ENCODE measurements around the gene PRR4.

The PRR4 gene

GRCh38 chr12:10849425-10849878, at the start of gene PRR4:
TSS of gene PRR4 (minus strand) at chr12:10849475. CDS start at chr12:10849437, 38 bp downstream.
- no peak for DNase-seq

- DNase-seq, result no peak
Observed at GRCh38 chr12:10896854-10897253, 47.6 kb upstream of the PRR4 start.

GRCh38 chr12:10891937-10892336, 42.7 kb upstream of the PRR4 start:
- DNase-seq, result no peak

GRCh38 chr12:10889226-10889625, 40.0 kb upstream of the PRR4 start:
- no peak for DNase-seq

- no peak for DNase-seq
Observed at GRCh38 chr12:10884086-10884725, 34.9 kb upstream of the PRR4 start, which contains the start of gene PRH1. TSS of gene PRH1 (minus strand) at chr12:10884255. CDS start at chr12:10884217, 38 bp downstream.

GRCh38 chr12:10873378-10873777, 24.1 kb upstream of the PRR4 start:
- no peak for DNase-seq

- DNase-seq, result no peak
Observed at GRCh38 chr12:10867381-10867780, 18.1 kb upstream of the PRR4 start.

- no peak for DNase-seq
Observed at GRCh38 chr12:10863512-10864218, 14.4 kb upstream of the PRR4 start.

GRCh38 chr12:10861366-10861765, 12.1 kb upstream of the PRR4 start:
- DNase-seq, result no peak

GRCh38 chr12:10855807-10856206, 6.5 kb upstream of the PRR4 start:
- DNase-seq, result no peak

- DNase-seq, result no peak
Observed at GRCh38 chr12:10853776-10854175, 4.5 kb upstream of the PRR4 start.

- DNase-seq, result no peak
Observed at GRCh38 chr12:10851243-10851858, 2.1 kb upstream of the PRR4 start.

- no peak for DNase-seq
Observed at GRCh38 chr12:10847744-10848143, 1.5 kb downstream of the PRR4 start.

GRCh38 chr12:10842862-10843261, 6.4 kb downstream of the PRR4 start:
- no peak for DNase-seq

- DNase-seq, result no peak
Observed at GRCh38 chr12:10838461-10838860, 10.8 kb downstream of the PRR4 start.

GRCh38 chr12:10829994-10830393, 19.3 kb downstream of the PRR4 start:
- no peak for DNase-seq

- no peak for DNase-seq
Observed at GRCh38 chr12:10826258-10826657, 23.0 kb downstream of the PRR4 start, which contains the start of gene TAS2R10. TSS of gene TAS2R10 (minus strand) at chr12:10826358. CDS start at chr12:10826269, 89 bp downstream.

- no peak for DNase-seq
Observed at GRCh38 chr12:10824957-10825356, 24.3 kb downstream of the PRR4 start.

GRCh38 chr12:10811883-10812536, 37.3 kb downstream of the PRR4 start:
- no peak for DNase-seq

GRCh38 chr12:10810068-10810467, 39.2 kb downstream of the PRR4 start, which contains the start of gene TAS2R9:
TSS of gene TAS2R9 (minus strand) at chr12:10810168. CDS start at chr12:10810075, 93 bp downstream.
- DNase-seq, result no peak

- no peak for DNase-seq
Observed at GRCh38 chr12:10807186-10807585, 42.1 kb downstream of the PRR4 start, which contains the start of gene TAS2R8. TSS of gene TAS2R8 (minus strand) at chr12:10807286. CDS start at chr12:10806980, 306 bp downstream.

GRCh38 chr12:10802587-10802986, 46.7 kb downstream of the PRR4 start, which contains the start of gene TAS2R7:
TSS of gene TAS2R7 (minus strand) at chr12:10802627. CDS start at chr12:10802570, 57 bp downstream.
- no peak for DNase-seq

- DNase-seq, result no peak
Observed at GRCh38 chr12:10801741-10802140, 47.5 kb downstream of the PRR4 start.

Measured in DMS153 (cell line).